ENCODE results near the gene FBN2.

DNA sequence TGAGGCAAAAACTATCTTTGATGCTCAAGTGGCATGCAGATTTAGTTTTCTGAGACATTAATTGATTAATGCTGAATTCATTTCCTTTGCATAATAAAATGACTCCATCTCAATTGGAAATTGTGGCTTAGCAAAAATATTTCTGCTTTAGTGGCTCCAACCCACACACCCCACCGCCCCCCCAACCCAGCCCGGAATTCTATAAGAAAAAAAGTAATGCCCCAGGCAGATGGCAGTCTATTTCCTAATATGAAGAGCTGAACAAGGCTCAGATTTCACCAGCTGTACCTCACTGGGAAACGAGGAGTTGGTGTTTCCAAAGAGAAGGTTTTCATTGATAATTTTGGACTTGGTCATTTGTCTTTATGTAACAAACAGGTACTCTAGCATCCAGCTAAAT lies 182.1 kb downstream of the FBN2 start:
- TF ChIP-seq GATA3 (IDR thresholded peaks at IDR 0.05; ENCODE audit: low read depth, low read length) (no peak), GATA2 (IDR thresholded peaks at IDR 0.05; ENCODE audit: low read depth, low read length) (no peak)

All from SH-SY5Y (cell line).